Measurements from ENCODE around the gene OTC. TPM values are rescaled to one million over a fixed set of nuclear protein-coding genes. Genes with fewer than 3 reads are reported as not detected.

OTC gene
- total and polyA plus RNA-seq, 7 experiments from 2014 or later, result not detected

DNA sequence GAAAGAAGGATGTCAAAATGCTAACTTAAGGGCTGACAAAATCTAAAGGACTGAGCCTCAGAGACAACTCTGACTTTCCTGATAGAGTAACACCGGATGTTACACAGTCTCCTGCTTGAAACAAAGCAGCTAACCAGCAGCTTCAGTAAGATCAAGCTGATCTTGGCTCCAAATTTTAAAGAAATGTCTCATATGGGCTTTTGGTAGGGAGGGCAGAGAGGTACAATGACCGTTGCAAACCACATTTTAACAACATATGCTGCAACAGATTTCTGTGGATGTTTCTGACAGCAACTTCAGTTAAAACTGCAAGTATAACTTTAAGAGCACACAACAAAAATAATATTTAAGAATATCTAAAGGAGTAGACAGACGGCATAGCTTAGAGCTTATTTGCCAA, 34.2 kb upstream of the OTC start:
- no peaks in the 10 kb centered on the region for H3K27me3 Mint-ChIP-seq
- no peaks in the 10 kb centered on the region for H3K4me1 ChIP-seq (ENCODE audit: control insufficient read depth in 2 of 2, insufficient read depth in 2 of 2, low read length in 2 of 2)
- DNase-seq (no peak), ATAC-seq (no peak)
- no peak overlapping the region for H3K4me3 Mint-ChIP-seq
- intact Hi-C loops (cut with micrococcal nuclease), result no loop called here
- CTCF ChIA-PET, result interaction anchor here (1.8 kb wide), 1 partner anchor 9 kb away, joined by 4 read pairs; the partner anchor contains the start of gene RPGR
- no peaks in the 10 kb centered on the region for H3K9me3 Mint-ChIP-seq
- H3K9me3 ChIP-seq (ENCODE audit: control insufficient read depth in 2 of 3, low read length in 3 of 3), result no peaks in the 10 kb centered on the region
- H3K4me3 ChIP-seq (ENCODE audit: low read length), result no peak overlapping the region
- H3K36me3 ChIP-seq (ENCODE audit: control insufficient read depth in 2 of 3, insufficient read depth in 3 of 3, low read length in 3 of 3), result peaks cover 0 to 8% (median 0%) of the 10 kb centered on the region in 3 experiments
- H3K27ac Mint-ChIP-seq, result no peak overlapping the region
- H3K27me3 ChIP-seq (ENCODE audit: control insufficient read depth in 2 of 2, insufficient read depth in 2 of 2, low read length in 2 of 2), result no peaks in the 10 kb centered on the region
- H3K36me3 Mint-ChIP-seq, result peaks cover 0 to 13% (median 4%) of the 10 kb centered on the region in 5 donors
- POLR2A ChIA-PET, result no interaction called here
- H3K27ac ChIP-seq (ENCODE audit: low read depth, low read length), result no peak overlapping the region
- peaks cover 0 to 1% (median 0%) of the 10 kb centered on the region in 7 donors for H3K4me1 Mint-ChIP-seq

DNA sequence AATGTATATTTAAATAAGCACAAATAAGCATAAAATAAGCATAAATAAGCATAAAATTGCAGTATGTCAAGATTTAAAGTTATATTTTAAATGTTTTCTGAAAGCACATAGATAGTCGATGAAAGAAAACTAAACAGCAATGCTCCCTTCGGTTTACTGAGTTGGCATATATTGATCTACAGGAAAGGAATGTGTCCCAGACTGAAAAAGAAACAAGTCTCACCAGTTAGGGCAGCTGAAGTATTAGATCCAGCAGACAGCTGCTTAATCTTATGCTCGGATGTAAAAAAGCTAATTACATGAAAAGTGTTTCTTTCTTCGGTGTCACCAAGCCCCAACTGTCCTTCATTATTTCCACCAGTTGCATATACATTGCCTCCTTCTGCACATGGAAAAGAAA, 33.8 kb upstream of the OTC start:
- intact Hi-C loops (cut with micrococcal nuclease), result no loop called here
- Histone ChIP-seq H3K36me3 (ENCODE audit: control insufficient read depth in 2 of 3, insufficient read depth in 3 of 3, low read length in 3 of 3) (peaks cover 0 to 8% (median 0%) of the 10 kb centered on the region in 3 experiments), H3K4me1 (ENCODE audit: control insufficient read depth in 2 of 2, insufficient read depth in 2 of 2, low read length in 2 of 2) (no peaks in the 10 kb centered on the region), H3K4me3 (ENCODE audit: low read length) (no peak overlapping the region), H3K27me3 (ENCODE audit: control insufficient read depth in 2 of 2, insufficient read depth in 2 of 2, low read length in 2 of 2) (no peaks in the 10 kb centered on the region), H3K27ac (ENCODE audit: low read depth, low read length) (no peak overlapping the region), H3K9me3 (ENCODE audit: control insufficient read depth in 2 of 3, low read length in 3 of 3) (no peaks in the 10 kb centered on the region)
- ChIA-PET CTCF (interaction anchor here (1.8 kb wide), 1 partner anchor 9 kb away, joined by 4 read pairs; the partner anchor contains the start of gene RPGR), POLR2A (no interaction called here)
- H3K27me3 Mint-ChIP-seq, result no peaks in the 10 kb centered on the region
- ATAC-seq, result no peak
- peaks cover 0 to 3% (median 0%) of the 10 kb centered on the region in 7 donors for H3K4me1 Mint-ChIP-seq
- peaks cover 0 to 11% (median 4%) of the 10 kb centered on the region in 5 donors for H3K36me3 Mint-ChIP-seq
- H3K27ac Mint-ChIP-seq, result no peak overlapping the region
- no peaks in the 10 kb centered on the region for H3K9me3 Mint-ChIP-seq
- DNase-seq, result no peak
- H3K4me3 Mint-ChIP-seq, result no peak overlapping the region

DNA sequence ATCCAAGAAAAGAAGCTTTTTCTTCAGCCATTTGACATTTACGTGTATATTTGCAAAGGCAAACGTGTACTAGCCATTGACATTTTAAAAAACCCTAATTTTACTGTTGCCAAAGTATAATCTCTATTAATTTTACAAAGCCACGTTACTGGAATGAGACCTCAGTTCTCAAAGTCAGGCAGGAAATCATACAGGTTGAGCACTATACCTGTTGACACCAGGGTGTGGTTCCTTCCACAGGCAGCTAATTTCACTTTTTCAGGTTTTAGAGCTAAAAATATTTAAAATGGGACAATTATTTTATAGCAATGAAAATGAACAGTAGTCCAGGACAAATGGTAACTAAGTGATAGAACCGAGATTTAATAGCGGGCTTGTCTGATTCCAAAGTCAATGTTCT, 31.6 kb upstream of the OTC start:
- ATAC-seq (no peak), DNase-seq (no peak)
- Histone ChIP-seq H3K27me3 (ENCODE audit: control insufficient read depth in 2 of 2, insufficient read depth in 2 of 2, low read length in 2 of 2) (no peaks in the 10 kb centered on the region), H3K4me1 (ENCODE audit: control insufficient read depth in 2 of 2, insufficient read depth in 2 of 2, low read length in 2 of 2) (no peaks in the 10 kb centered on the region), H3K36me3 (ENCODE audit: control insufficient read depth in 2 of 3, insufficient read depth in 3 of 3, low read length in 3 of 3) (peaks cover 0 to 8% (median 0%) of the 10 kb centered on the region in 3 experiments), H3K27ac (ENCODE audit: low read depth, low read length) (no peak overlapping the region), H3K9me3 (ENCODE audit: control insufficient read depth in 2 of 3, low read length in 3 of 3) (no peaks in the 10 kb centered on the region), H3K4me3 (ENCODE audit: low read length) (no peak overlapping the region)
- H3K4me1 Mint-ChIP-seq, result peaks cover 0 to 9% (median 6%) of the 10 kb centered on the region in 7 donors
- H3K27ac Mint-ChIP-seq, result no peak overlapping the region
- ChIA-PET POLR2A (no interaction called here), CTCF (no interaction called here)
- no peaks in the 10 kb centered on the region for H3K27me3 Mint-ChIP-seq
- no peak overlapping the region for H3K4me3 Mint-ChIP-seq
- intact Hi-C loops (cut with micrococcal nuclease), result no loop called here
- peaks cover 0 to 8% (median 0%) of the 10 kb centered on the region in 5 donors for H3K36me3 Mint-ChIP-seq
- H3K9me3 Mint-ChIP-seq, result no peaks in the 10 kb centered on the region

DNA sequence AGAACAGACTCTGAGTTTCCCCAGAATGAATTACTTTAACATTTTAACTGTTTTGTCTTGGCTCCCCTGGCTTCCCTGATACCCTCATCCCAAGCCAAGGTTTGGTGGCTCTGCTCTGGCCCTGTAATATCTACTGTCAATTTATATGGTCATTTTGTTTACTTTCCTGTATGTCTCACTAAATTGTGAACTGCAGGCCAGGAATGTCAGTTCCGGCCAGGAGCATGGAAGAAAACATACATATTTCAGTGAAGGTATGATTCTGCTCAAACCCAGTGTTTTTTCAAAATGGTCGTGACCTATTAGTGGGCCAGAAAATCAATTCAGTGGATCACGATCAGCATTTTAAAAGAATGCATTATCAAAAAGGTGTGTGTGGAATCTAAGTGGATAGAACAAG, 26.3 kb upstream of the OTC start:
- ChIA-PET CTCF (no interaction called here), POLR2A (no interaction called here)
- ATAC-seq (no peak), DNase-seq (no peak)
- Mint-ChIP-seq H3K27me3 (no peaks in the 10 kb centered on the region), H3K9me3 (peaks cover 0 to 3% (median 0%) of the 10 kb centered on the region in 11 donors), H3K27ac (peak overlapping the region; percentile 9 to 98 (median 86)), H3K4me1 (peaks cover 1 to 28% (median 26%) of the 10 kb centered on the region in 7 donors), H3K36me3 (peaks cover 0 to 4% (median 0%) of the 10 kb centered on the region in 5 donors), H3K4me3 (peak overlapping the region; percentile 88 to 96 (median 92))
- H3K4me3 ChIP-seq (ENCODE audit: low read length), result peak overlapping the region; percentile 67
- H3K9me3 ChIP-seq (ENCODE audit: control insufficient read depth in 2 of 3, low read length in 3 of 3), result no peaks in the 10 kb centered on the region
- no peaks in the 10 kb centered on the region for H3K27me3 ChIP-seq (ENCODE audit: control insufficient read depth in 2 of 2, insufficient read depth in 2 of 2, low read length in 2 of 2)
- intact Hi-C loops (cut with micrococcal nuclease), result loop anchor here (5.0 kb wide), 5 partner anchors 236 to 569 kb away; partner anchors contain the start of genes DYNLT3 (in 1 of the 2), MID1IP1 (in 1 of the 2) and TSPAN7 (in 1 of the 2)
- peaks cover 0 to 12% of the 10 kb centered on the region in 2 donors for H3K4me1 ChIP-seq (ENCODE audit: control insufficient read depth in 2 of 2, insufficient read depth in 2 of 2, low read length in 2 of 2)
- H3K27ac ChIP-seq (ENCODE audit: low read depth, low read length), result no peak overlapping the region
- H3K36me3 ChIP-seq (ENCODE audit: control insufficient read depth in 2 of 3, insufficient read depth in 3 of 3, low read length in 3 of 3), result no peaks in the 10 kb centered on the region

DNA sequence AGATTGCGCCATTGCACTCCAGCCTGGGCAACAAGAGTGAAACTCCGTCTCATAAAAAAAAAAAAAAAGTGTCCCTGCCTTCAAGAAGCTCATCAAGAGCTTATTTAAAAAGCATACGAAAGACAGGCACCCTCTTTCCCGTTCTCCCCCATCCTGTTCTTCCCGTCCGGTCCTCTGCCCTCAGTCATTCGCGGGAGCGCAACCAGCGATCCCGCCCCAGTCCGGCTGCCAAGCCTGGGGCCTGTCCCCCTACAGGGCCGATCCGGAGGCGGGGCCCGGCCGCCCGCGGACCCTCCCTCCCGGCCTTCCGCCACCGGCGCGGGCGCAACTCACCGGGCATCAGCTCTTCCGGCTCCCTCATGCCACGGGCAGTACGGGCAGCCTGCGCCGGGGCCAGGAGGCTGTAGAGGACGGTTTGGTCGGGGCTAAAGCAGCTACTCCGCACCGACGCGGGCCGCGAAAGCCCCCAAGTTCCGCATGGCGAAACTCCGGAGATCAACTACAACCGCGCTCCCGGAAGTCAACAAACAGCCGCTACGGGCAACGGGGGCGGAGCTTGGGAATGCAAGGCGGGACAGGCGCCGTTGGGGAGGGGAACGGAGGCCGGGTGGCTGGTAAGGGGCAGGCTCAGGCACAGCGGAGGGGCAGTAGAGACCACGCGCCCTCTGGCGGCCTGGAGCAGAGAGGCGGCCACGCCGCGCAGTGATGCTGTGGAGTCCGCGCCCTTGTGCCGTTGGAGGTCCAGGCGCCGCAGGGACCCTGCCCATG, 25.2 kb upstream of the OTC start, which contains the start of gene RPGR:
Gene RPGR, minus strand, starts transcription at position 503 of the 768 bp plus-strand sequence. Its CDS starts 142 bp downstream, at position 361.
- no peaks in the 10 kb centered on the region for H3K27me3 Mint-ChIP-seq
- ATAC-seq (peak; percentile 99), DNase-seq (peak; percentile 80 to 91 (median 88))
- Histone ChIP-seq H3K36me3 (ENCODE audit: control insufficient read depth in 2 of 3, insufficient read depth in 3 of 3, low read length in 3 of 3) (no peaks in the 10 kb centered on the region), H3K4me3 (ENCODE audit: low read length) (peak within 1 kb of the TSS; percentile 67), H3K27me3 (ENCODE audit: control insufficient read depth in 2 of 2, insufficient read depth in 2 of 2, low read length in 2 of 2) (no peaks in the 10 kb centered on the region), H3K4me1 (ENCODE audit: control insufficient read depth in 2 of 2, insufficient read depth in 2 of 2, low read length in 2 of 2) (peaks cover 0 to 12% of the 10 kb centered on the region in 2 donors), H3K27ac (ENCODE audit: low read depth, low read length) (peak within 1 kb of the TSS; percentile 77), H3K9me3 (ENCODE audit: control insufficient read depth in 2 of 3, low read length in 3 of 3) (no peaks in the 10 kb centered on the region)
- H3K36me3 Mint-ChIP-seq, result no peaks in the 10 kb centered on the region
- H3K9me3 Mint-ChIP-seq, result peaks cover 0 to 3% (median 0%) of the 10 kb centered on the region in 11 donors
- H3K27ac Mint-ChIP-seq, result peak within 1 kb of the TSS; percentile 80 to 98 (median 93)
- H3K4me1 Mint-ChIP-seq, result peaks cover 1 to 28% (median 26%) of the 10 kb centered on the region in 7 donors
- ChIA-PET POLR2A (no interaction called here), CTCF (interaction anchor here (0.6 to 1.5 kb wide), 4 partner anchors 8 to 540 kb away, joined by 3 to 4 read pairs (median 4); no protein-coding TSS in a partner anchor)
- intact Hi-C loops (cut with micrococcal nuclease), result loop anchor here (1.0 to 5.0 kb wide), 10 partner anchors 67 to 582 kb away; partner anchors contain the start of genes DYNLT3 (in 2 of the 2), TSPAN7 (in 2 of the 2) and MID1IP1 (in 1 of the 2)
- peak within 1 kb of the TSS; percentile 88 to 96 (median 92) for H3K4me3 Mint-ChIP-seq

DNA sequence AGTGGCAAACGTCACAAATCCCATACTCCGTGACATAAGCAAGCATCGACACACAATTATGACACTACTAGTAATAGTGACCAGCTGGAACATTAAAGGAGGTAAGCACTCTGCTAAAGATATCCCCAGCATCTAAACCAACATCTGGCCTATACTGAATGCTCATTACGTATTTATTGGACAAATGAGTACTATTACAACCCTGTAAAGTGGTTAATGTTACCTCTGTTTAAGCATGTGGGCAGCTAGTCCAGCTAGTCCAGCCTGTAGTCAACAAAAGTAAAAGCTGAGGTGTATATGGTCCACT, 24.7 kb upstream of the OTC start:
- H3K4me3 Mint-ChIP-seq, result peak overlapping the region; percentile 88 to 96 (median 92)
- CTCF ChIA-PET, result interaction anchor here (1.0 to 1.5 kb wide), 2 partner anchors 9 to 32 kb away, joined by 3 to 4 read pairs; no protein-coding TSS in a partner anchor
- H3K27me3 Mint-ChIP-seq, result no peaks in the 10 kb centered on the region
- H3K4me1 Mint-ChIP-seq, result peaks cover 1 to 28% (median 26%) of the 10 kb centered on the region in 7 donors
- H3K9me3 ChIP-seq (ENCODE audit: control insufficient read depth in 2 of 3, low read length in 3 of 3), result no peaks in the 10 kb centered on the region
- POLR2A ChIA-PET, result no interaction called here
- DNase-seq (no peak), ATAC-seq (peak; percentile 0)
- intact Hi-C loops (cut with micrococcal nuclease), result loop anchor here (1.0 to 5.0 kb wide), 10 partner anchors 67 to 582 kb away; partner anchors contain the start of genes DYNLT3 (in 2 of the 2), TSPAN7 (in 2 of the 2) and MID1IP1 (in 1 of the 2)
- no peak overlapping the region for H3K27ac ChIP-seq (ENCODE audit: low read depth, low read length)
- no peaks in the 10 kb centered on the region for H3K36me3 Mint-ChIP-seq
- H3K27me3 ChIP-seq (ENCODE audit: control insufficient read depth in 2 of 2, insufficient read depth in 2 of 2, low read length in 2 of 2), result no peaks in the 10 kb centered on the region
- H3K4me3 ChIP-seq (ENCODE audit: low read length), result peak overlapping the region; percentile 67
- peaks cover 0 to 3% (median 0%) of the 10 kb centered on the region in 11 donors for H3K9me3 Mint-ChIP-seq
- peak overlapping the region; percentile 80 to 98 (median 93) for H3K27ac Mint-ChIP-seq
- H3K36me3 ChIP-seq (ENCODE audit: control insufficient read depth in 2 of 3, insufficient read depth in 3 of 3, low read length in 3 of 3), result no peaks in the 10 kb centered on the region
- peaks cover 0 to 12% of the 10 kb centered on the region in 2 donors for H3K4me1 ChIP-seq (ENCODE audit: control insufficient read depth in 2 of 2, insufficient read depth in 2 of 2, low read length in 2 of 2)
